Measurements from ENCODE around the gene ATXN7L1.

The ATXN7L1 gene

DNA sequence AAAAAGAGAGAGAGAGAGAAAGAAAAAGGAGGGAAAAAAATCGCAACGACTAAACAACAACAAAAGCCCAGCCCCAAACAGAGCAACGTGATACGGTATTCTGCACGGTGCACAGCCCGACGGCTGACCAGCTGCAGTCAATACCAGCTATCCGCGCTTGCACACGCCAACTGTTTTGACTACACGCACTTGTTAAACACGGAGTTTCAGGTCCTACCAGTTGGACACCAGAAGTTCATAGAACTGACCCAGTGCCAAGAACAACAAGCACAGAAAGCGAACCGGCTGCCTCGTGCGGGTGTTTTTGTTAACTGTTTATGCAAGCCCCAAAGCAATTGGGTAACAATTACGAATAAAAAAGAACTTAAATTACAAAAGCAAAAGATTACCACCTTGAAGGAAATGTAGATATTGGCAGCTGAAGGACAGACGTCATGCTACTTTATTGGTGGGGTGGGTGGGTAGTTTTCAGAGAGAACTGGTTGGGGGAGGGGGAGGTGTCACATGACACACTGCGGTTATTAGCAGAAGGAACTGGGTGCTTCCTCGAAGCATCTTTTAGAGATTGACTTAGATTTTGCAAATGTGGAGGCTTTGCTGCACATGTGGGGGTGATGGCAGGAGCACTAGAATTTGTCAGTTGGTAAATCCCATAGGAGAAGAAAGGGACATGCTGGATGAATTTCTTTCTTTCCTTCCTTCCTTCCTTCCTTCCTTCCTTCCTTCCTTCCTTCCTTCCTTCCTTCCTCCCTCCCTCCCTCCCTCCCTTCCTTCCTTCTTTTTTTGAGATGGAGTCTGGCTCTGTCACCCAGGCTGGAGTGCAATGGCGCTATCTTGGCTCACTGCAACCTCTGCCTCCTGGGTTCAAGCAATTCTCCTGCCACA, 184.5 kb downstream of the ATXN7L1 start:
- peak; percentile 80 for DNase-seq

DNA sequence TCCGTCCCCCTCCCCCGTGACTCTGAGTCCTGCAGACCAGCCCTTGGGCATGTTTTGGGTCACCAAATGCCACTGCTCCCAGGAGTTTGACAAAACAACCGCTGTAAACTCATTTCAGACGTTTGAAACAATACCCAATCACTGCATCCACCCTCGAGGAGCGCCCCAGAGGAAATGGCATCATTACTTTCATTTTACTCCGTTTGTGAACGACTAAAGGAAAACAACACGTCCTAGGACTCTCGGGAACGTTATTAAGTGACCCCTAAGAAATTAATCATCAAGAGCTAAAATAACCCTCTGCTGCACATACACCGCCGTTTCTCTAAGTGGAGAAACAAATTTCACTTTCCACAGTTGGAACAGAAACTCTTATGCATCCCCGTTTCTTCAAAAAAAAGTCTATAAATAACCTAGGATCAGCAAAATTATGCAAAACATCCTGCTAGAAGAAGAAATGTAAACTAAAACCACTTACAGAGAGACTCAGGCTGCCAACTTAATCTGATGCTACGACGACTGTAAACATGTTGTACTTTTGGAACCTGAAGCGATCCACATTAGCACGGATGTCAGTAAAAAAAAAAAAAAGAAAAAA, 185.2 kb downstream of the ATXN7L1 start:
- DNase-seq, result peak; percentile 13

- no peak for DNase-seq
Measured at GRCh38 chr7:105690325-105690945, 186.0 kb downstream of the ATXN7L1 start.

DNA sequence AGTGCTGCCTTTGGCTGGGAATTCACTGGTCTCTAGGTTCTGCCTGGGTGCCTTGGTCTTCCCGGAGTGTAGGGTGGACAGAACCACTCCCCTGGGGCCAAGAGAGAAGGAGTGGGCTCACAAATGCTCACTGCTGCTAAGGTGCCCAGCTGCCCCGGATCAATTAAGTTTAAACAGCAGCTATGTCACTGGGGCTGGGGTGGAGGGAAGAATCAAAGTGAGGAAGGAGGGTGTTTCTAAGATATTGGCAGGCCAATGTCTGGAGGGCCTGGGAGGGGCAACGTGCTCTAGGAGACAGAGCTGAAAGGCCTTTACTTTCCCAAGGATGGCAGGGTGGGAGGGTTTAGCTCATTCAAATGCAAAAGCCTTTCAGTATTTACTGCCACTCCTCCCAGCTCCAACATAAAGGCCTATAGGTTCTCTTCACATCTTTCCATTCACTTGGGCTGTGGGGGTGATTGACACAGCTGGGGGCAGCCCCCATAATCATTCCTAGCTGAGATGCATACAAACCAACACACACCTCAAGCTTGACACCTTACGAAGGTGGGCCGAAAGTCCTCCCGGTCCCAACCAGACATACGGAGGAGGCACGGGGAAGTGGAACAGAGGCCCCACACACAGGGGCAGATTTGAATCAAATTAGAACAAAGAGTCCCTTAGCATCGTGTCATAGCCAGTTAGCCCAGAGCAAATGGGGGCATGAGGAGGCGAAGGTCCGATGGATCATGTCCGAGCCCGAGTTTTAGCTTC, 187.2 kb downstream of the ATXN7L1 start:
- DNase-seq, result no peak

GRCh38 chr7:105688617-105689016, 187.8 kb downstream of the ATXN7L1 start:
- DNase-seq, result no peak

- no peak for DNase-seq
Measured at GRCh38 chr7:105685161-105685560, 191.2 kb downstream of the ATXN7L1 start.

GRCh38 chr7:105682341-105683060, 193.9 kb downstream of the ATXN7L1 start:
- peak; percentile 63 for DNase-seq

DNA sequence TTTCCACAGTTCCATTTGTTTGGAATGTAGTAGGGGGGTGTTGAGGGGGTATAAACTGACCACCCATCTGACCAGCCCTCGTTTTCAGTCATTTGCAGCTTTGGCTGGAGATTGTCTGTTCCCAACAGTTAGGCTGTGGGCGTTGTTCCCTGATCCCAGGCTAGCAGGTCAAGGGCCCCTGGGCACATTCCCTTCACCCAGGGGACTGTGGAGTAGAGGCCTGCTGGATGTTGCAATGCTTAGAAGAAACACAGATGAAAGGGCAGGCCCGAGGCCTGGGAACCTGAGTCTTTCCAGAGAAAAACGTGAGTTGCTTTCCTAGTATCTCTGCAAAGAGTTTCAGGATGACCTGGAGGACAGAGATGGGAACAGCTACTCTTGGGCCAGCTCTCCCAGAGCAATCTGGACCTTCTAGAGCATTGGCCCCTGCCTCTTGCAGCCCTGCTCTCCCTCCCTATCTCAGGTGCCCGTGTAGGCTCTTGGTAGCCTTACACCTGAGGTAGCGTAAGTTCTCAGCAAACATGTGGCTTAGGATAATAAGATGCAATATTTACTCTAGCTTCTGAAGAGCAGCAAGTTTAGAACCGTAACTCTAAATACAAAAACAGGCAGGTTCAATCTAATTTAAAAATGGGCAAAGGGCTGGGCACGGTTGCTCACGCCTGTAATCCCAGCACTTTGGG, 195.8 kb downstream of the ATXN7L1 start:
- no peak for DNase-seq

DNA sequence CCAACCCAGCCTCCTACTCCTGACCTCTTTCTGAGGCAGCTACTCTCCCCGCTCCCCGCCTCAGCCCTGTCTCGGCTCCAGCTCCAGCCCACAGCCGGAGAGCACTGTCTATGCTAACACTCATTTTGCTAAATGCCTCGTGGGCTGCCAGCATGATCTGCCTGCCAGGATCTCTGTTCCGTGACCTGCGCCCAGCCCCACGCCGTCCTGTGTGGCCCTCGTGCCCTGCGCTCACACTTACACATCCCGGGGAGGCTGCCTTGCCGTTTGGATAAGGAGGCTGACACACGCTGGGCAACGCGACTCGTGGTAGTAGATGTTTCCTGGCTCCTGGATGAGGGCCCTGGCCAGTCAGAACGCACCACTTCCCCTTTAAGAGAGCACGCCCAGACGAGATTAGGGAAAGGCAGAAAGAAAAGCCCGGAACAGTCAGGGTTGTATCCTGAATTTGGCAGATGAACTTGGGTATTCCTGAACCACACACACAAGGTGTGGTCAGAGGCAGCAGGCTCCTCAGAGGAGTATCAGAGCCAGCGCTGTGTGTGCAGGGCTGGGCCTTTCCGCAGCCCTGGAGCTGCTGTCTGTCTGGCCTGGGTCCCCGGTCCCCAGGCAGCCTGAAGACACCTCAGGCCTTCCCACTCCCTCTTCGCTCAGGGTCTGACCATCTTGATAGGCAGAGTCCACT, 197.4 kb downstream of the ATXN7L1 start:
- DNase-seq, result peak; percentile 92

GRCh38 chr7:105677817-105678573, 198.4 kb downstream of the ATXN7L1 start:
- peak; percentile 90 for DNase-seq

DNA sequence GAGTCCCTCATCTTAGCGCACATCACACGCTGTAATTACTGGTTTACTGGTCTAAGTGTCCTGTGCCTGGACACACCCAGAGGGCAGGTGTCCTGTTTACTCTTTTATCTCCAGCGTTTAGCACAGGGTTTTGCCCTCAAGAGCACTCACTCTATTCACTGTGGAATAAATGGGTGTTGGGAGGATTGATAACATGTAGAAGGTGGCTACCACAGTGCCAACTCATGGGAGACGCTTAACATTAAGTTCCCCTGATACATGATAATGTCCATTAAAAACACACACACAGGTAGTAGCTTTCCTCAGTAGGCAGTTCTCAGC, 199.0 kb downstream of the ATXN7L1 start:
- DNase-seq, result peak; percentile 58

- DNase-seq, result peak; percentile 80
Measured at GRCh38 chr7:105675934-105676371, 200.4 kb downstream of the ATXN7L1 start.

GRCh38 chr7:105674200-105674920, 202.0 kb downstream of the ATXN7L1 start:
- DNase-seq, result peak; percentile 46

DNA sequence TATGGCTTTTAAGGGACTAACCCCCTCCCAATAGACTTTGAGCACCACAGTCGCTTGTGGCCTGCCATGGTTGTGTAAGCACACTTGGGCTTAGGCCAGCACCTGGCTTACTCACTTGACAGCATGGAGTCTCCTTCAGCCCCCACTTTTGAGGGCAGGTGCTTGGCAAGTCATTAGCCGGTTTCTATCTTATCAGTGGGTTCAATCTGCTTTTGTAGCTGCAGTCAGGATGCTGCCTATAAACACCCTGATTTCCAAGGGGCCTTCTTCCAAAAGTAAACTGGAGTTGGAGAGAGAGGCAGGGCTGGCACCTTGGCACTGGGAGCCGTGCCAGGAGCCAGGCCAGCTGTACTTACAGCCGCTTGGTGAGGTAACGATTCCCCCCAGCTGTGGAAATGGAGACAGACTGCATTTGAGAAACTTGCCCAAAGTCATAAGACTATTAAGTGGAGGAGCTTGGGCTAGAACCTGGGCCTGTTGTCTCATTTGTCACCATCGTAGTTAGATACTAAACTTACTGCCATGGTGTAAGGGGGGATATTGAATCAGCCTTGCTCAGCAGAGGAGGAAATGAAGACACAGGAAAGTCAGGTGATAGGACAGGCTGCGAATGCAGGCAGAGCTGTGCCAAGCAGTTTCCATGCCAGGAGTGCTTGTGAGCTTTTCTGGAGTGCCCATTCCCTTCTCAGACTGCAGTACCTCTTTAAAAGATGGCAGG, 202.9 kb downstream of the ATXN7L1 start:
- DNase-seq, result peak; percentile 31

DNA sequence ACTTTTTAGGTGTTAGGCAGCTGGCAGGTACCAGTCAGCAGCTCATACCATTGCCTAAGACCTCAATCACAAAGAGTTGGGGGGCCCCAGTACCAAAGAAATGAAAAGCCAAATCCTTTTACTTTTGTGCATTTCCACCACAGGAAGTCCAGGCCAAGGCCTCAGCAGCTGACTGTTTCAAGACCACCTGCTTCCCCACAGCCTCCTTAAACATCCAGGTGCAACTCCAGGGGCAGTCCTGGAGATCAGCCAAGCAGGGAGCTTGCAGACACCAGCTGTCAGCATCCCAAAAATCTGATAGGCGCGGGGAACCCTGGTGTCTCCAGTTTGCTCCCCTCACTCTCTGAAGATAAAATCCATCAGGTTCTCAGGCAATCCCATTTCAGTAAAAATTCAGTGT, 203.6 kb downstream of the ATXN7L1 start:
- DNase-seq, result no peak

DNA sequence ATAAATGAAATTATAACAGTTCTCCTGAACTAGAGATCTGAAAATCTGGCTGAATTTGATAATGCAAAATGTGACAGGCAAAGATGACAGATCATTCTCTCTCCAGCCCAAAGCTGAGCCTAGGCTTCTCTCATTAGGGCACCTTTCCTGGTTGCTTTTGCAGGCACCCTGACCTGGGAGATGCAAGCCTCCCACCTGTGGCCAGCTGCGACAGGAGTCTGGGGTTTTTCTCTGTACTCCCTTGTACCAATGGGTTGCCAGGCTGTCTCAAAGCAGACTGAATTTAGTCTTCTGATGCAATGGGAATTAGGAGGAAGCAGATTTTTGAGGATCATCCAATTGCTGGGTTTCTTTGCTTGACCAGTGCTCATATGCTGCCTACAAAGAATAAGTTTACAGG, 210.1 kb downstream of the ATXN7L1 start:
- DNase-seq, result no peak

DNA sequence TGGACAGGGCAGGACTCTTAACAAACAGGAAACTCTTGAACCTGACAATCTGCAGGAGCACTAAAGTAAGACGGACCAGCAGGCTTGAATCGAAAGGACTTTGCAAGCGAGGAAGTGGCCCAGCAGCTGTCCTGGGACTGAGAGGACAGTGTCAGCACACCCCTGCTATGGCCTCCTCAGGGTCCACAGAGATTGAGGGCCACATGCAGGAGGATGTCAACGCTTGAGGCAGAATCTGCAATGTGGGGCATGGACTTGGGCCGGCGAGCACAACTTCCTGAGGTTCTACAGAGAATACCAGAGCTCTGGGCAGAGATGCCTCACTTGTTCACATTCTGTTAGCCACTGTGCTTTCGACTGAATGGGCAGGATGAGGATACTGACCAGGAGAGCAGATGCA, 210.7 kb downstream of the ATXN7L1 start:
- DNase-seq, result no peak

DNA sequence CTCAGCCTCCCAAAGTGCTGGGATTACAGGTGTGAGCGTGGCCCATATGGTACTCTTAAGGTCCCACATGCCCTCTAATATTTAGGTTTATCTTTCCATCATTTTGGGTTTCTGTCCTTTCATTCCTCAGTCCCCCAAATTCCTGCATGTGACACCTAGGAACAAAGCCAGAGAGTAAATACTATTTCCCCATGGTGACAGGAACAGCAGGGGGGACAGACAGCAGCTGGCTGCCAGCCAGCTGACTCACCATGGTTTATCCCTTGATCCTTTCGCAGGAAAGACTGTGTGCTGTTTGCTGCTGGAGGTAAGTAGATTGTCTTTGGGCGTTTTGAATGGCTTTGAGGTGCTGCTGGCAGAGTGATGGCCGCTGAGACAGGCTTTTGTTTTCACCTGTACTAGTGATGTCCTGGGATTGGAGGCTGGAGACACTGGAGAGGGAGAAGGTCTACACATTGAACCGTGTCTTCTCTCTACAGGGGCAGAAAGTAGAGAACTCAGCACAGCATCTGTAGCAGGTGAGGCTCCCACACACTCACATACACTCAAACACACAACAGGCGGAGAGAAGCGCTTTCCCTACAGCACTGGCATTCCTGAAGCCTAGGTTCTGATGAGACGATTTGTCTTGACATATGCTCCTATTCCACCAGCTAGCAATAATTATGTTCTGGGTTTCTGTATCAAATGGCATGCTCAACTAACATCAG, 211.4 kb downstream of the ATXN7L1 start:
- DNase-seq, result peak; percentile 36

DNA sequence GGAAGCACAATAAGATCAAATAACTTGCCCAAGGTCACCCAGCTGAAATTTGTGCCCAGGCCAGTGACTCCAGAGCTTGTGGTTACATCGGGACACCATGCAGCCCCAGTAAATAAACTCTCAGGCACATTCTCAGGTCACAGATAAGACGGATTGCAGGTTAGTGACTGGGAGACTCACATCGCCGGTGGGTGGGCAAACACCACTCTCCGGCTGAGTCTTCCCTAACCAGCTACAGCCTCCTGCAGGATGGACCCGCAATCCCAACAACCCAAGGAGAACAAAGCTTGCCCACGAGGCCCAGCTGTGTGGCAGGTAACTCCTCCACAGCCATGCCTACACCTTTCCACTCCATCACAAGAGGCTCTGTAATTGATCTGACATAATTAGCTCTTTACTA, 213.4 kb downstream of the ATXN7L1 start:
- no peak for DNase-seq
